ENCODE data around the gene SMG6.

GRCh38 chr17:2215616-2216364, 87.8 kb downstream of the SMG6 start:
- no peak for TF ChIP-seq CTCF (IDR thresholded peaks at IDR 0.05)
- TF ChIP-seq POLR2AphosphoS5 (IDR thresholded peaks at IDR 0.05), result peak; percentile 49 to 78 (median 64)
- TF ChIP-seq POLR2A (IDR thresholded peaks at IDR 0.05), result no peak

Measured in sigmoid colon (tissue), 4 donors.